Muscle of leg (tissue), 16 donors: ENCODE data around the gene GPATCH1. TPM values are rescaled to one million over a fixed set of nuclear protein-coding genes. Genes with fewer than 3 reads are reported as not detected.
"Not testable (repeated sequence)": the region's sequence is repeated elsewhere in the genome, so short reads cannot be mapped to it uniquely, and the experiment has no call there.

Experiments
- DNase-seq: peaks from one replicate; pipeline ENCODE4 v3.0.0; 2013
- H3K27ac ChIP-seq: one replicate; pipeline ENCODE4 v1.5.1; 2013; ENCODE audit warnings: mild to moderate bottlenecking, low read length, control low read depth
- H3K27me3 ChIP-seq: one replicate; pipeline ENCODE4 v1.6.1; 2013; ENCODE audit warnings: low read length; ENCODE audit not compliant: control insufficient read depth, insufficient read depth
- H3K36me3 ChIP-seq: one replicate; pipeline ENCODE4 v1.6.1; 2013; ENCODE audit warnings: low read length; ENCODE audit not compliant: control insufficient read depth, insufficient read depth
- H3K4me1 ChIP-seq: one replicate; pipeline ENCODE4 v1.6.1; 2013; ENCODE audit warnings: low read length; ENCODE audit not compliant: control insufficient read depth, insufficient read depth
- H3K4me3 ChIP-seq: one replicate; pipeline ENCODE4 v1.5.1; 2013; ENCODE audit warnings: low read length, control low read depth
- H3K9me3 ChIP-seq: replicated peaks from 2 replicates; pipeline ENCODE4 v1.6.1; 2013; ENCODE audit warnings: low read depth, low read length; ENCODE audit not compliant: control insufficient read depth
- WGBS: methylation state at CpG from one replicate; pipeline ENCODE4 v1.1.5; 2013; ENCODE audit warnings: missing lambda C conversion rate; ENCODE audit not compliant: insufficient coverage; 5-methylcytosine and 5-hydroxymethylcytosine counted together
- long read RNA-seq, 11 donors: transcript quantifications; one replicate each; lab custom pipeline, GENCODE V29; 2026
- polyA plus RNA-seq, 8 donors: library from polyadenylated mRNA; unstranded; fragments of 120-200 nt; gene quantifications; one replicate each; pipeline versions ENCODE4 v1.2.1 to v1.2.3, GENCODE V29; 2013; ENCODE audit warnings: inconsistent platforms in 1 of 8, low replicate concordance in 1 of 8; ENCODE audit not compliant: insufficient read length in 8 of 8, insufficient read depth in 1 of 8
- total RNA-seq: library from RNA; stranded (reverse); fragments of 120-200 nt; gene quantifications from one replicate; pipeline ENCODE4 v1.2.4, GENCODE V29; 2013

The GPATCH1 gene
- total RNA-seq (7.8 TPM), polyA plus RNA-seq (1 to 10 TPM; 6.2 to 9.5 (median 7.5) TPM)
- long read RNA-seq, donor 1: 0 reads
- long read RNA-seq, donor 2: 0 reads
- long read RNA-seq, donor 3, partial matches to known transcripts: 0 of 2 reads
- long read RNA-seq, donor 3, other reads (novel, unspliced or antisense): 0 of 2 reads
- long read RNA-seq, donor 4: 0 reads
- long read RNA-seq, donor 5: 0 reads
- long read RNA-seq, donor 6, partial matches to known transcripts: 0 of 3 reads
- long read RNA-seq, donor 6, other reads (novel, unspliced or antisense): 0 of 3 reads
- long read RNA-seq, donor 7: 0 reads
- long read RNA-seq, donor 8, partial matches to known transcripts: 0 of 1 reads
- long read RNA-seq, donor 8, other reads (novel, unspliced or antisense): 0 of 1 reads
- long read RNA-seq, donor 9: 0 reads
- long read RNA-seq, donor 10, partial matches to known transcripts: 0 of 1 reads
- long read RNA-seq, donor 10, other reads (novel, unspliced or antisense): 0 of 1 reads
- long read RNA-seq, donor 11: 0 reads

- H3K36me3 ChIP-seq: no peaks in the 10 kb centered on the region
Observed at GRCh38 chr19:33080761-33081681, at the start of gene GPATCH1. TSS of gene GPATCH1 (plus strand) at chr19:33081181. CDS start at chr19:33081194, 13 bp downstream.

DNA sequence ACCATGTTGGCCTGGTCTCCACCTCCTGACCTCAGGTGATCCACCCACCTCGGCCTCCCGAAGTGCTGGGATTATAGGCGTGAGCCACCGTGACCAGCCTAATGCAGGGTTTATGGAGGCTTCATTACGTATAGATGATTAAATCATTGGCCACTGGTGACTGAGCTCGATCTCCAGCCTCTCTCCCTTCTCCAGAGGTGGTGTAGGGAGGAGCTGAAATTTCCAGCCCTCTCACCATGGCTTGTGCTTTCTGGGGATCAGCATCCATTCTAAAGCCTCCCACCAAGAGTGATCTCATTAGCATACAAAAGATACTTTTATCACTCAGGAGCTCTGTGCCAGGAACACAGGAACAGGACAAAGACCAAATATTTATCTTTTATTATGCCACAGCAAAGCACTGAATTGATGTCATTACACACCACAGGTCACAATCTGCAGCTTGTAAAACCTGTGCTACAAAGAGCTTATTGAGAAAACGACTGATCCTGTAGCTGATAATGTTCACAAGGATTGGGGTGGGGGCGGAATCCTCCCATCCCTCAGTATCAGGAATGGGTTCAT lies 48.7 kb upstream of the GPATCH1 start:
- Histone ChIP-seq H3K27me3 (no peaks in the 10 kb centered on the region), H3K9me3 (no peaks in the 10 kb centered on the region), H3K4me1 (no peaks in the 10 kb centered on the region), H3K36me3 (no peaks in the 10 kb centered on the region), H3K27ac (no peak overlapping the region), H3K4me3 (no peak overlapping the region)
- WGBS: no CpG with 5 or more reads among the region's 8 CpGs
- DNase-seq: no peak

More at GRCh38 chr19:33080761-33081681, at the start of gene GPATCH1:
- Histone ChIP-seq H3K27ac (peak within 1 kb of the TSS; percentile 75), H3K4me1 (peaks cover 15% of the 10 kb centered on the region), H3K9me3 (no peaks in the 10 kb centered on the region), H3K4me3 (peak within 1 kb of the TSS; percentile 96), H3K27me3 (no peaks in the 10 kb centered on the region)
- WGBS: under 1% methylated on average over 52 of the region's 62 CpGs
- DNase-seq: peak; percentile 95

DNA sequence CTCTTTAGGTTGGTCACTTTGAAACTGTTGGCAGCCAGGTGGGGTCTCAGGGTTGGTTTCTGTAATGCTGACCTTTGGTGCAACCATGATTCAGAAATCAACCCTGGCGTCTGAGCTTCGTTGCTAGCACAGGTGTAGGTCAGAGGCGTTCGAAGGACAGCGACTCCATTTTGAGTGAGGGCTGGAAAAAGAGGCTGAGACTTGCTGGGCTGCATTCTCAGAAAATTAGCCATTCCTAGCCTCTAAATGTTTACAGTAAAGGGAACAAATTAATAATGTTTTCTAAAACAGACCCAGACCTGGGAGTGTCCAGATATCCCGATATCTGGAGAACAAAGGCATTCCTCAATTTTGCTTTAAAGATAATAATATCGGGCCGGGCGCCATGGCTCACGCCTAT lies 45.5 kb upstream of the GPATCH1 start:
- Histone ChIP-seq H3K36me3 (no peaks in the 10 kb centered on the region), H3K27ac (no peak overlapping the region), H3K27me3 (no peaks in the 10 kb centered on the region), H3K4me1 (no peaks in the 10 kb centered on the region), H3K9me3 (no peaks in the 10 kb centered on the region), H3K4me3 (no peak overlapping the region)
- 93% methylated on average over 3 of the region's 10 CpGs for WGBS
- DNase-seq: no peak

- H3K4me3 ChIP-seq, H3K27ac ChIP-seq, H3K36me3 ChIP-seq, H3K27me3 ChIP-seq, H3K4me1 ChIP-seq, H3K9me3 ChIP-seq, DNase-seq: not testable (repeated sequence)
- WGBS: 95% methylated on average over 37 of the region's 45 CpGs
Observed at GRCh38 chr19:33036370-33037167, 44.4 kb upstream of the GPATCH1 start.

DNA sequence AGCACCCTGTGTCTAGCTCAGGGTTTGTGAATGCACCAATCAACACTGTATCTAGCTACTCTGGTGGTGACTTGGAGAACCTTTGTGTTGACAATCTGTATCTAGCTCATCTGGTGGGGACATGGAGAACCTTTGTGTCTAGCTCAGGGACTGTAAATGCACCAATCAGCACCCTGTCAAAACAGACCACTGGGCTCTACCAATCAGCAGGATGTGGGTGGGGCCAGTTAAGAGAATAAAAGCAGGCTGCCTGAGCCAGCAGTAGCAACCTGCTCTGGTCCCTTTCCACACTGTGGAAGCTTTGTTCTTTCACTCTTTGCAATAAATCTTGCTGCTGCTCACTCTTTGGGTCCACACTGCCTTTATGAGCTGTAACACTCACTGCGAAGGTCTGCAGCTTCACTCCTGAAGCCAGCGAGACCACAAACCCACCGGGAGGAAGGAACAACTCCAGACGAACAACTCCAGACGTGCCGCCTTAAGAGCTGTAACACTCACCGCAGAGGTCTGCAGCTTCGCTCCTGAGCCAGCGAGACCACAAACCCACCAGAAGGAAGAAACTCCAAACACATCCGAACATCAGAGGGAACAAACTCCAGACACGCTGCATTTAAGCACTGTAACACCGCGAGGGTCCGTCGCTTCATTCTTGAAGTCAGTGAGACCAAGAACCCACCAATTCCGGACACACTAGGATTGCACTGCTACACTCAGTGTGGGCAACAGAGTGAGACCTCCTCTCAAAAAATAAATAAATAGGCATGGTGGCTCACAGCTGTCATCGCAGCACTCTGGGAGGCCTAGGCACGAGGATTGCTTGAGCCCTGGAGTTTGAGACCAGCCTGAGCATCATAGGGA lies 43.6 kb upstream of the GPATCH1 start:
- not testable (repeated sequence) for H3K4me3 ChIP-seq, DNase-seq, H3K9me3 ChIP-seq, H3K27ac ChIP-seq, H3K27me3 ChIP-seq, H3K4me1 ChIP-seq, H3K36me3 ChIP-seq
- 53% methylated on average over 9 of the region's 18 CpGs for WGBS

DNA sequence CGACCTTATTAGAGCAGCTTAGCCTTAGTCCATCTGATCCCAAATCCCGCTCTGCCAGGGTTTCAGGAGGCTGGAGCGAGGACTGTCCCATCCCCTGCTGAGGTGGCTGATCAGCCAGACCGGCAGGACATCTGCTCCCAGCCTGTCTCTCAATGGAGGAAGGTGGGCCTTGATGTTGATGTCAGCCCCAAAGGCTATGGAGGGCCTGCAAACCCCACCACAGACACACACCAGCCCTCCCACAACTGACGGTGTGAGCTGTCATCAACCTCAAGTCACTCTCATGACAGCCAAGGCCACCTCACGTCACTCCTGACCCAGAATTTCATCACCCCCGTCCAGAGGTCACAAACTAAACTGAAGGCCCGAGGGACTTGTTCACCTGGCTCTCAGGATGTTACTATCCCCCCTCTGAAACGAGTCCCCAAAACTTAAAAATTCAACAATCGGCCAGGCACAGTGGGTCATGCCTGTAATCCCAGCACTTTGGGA lies 41.8 kb upstream of the GPATCH1 start:
- no peaks in the 10 kb centered on the region for H3K4me1 ChIP-seq
- H3K4me3 ChIP-seq: no peak overlapping the region
- no peak overlapping the region for H3K27ac ChIP-seq
- H3K9me3 ChIP-seq: no peaks in the 10 kb centered on the region
- 84% methylated on average over 6 of the region's 10 CpGs for WGBS
- H3K27me3 ChIP-seq: no peaks in the 10 kb centered on the region
- no peak for DNase-seq
- no peaks in the 10 kb centered on the region for H3K36me3 ChIP-seq

GRCh38 chr19:33039815-33040214 lies 41.2 kb upstream of the GPATCH1 start:
- Histone ChIP-seq H3K9me3 (no peaks in the 10 kb centered on the region), H3K27ac (no peak overlapping the region), H3K4me1 (no peaks in the 10 kb centered on the region), H3K4me3 (no peak overlapping the region), H3K36me3 (no peaks in the 10 kb centered on the region), H3K27me3 (no peaks in the 10 kb centered on the region)
- WGBS: no CpG with 5 or more reads among the region's 1 CpG
- no peak for DNase-seq

DNA sequence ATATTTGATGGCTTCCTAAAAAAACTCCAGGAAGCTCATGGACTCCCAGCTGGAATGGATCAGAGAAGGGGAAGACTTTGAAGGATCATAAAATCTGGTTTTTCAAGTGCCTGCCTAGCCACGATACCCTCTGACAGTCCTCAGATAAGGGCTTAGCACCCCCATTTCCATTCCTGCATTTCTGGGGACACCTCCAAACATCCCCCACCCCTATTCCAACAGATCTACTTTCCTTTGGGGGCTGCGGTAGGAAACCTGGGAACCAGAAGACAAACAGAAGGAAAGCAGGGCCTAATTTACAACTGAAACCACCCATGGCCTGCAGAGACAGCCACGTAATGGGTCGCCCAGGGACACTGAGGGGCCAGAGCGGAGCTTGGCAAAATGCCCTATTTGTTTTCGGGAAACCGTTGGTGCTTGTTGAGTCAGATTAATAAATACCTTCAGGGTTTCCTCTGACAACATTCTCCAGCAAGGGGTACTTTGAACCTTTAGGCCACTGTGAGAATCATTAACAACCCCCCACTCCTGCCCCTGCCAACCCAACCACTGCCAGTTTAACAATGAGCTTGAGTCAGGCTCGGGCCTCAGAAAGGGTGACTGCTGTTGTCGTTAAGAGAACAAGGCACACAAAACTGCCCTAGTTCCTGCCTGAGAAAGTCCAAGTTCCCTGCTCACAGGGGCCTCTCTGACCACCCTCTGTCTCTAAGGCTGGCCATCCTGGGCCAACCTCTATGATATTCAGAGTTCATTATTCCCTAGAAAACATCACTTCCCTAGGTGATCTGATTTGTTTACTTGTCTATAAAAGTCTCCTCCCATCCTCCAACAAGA lies 39.8 kb upstream of the GPATCH1 start:
- no peak overlapping the region for H3K4me3 ChIP-seq
- H3K4me1 ChIP-seq: no peaks in the 10 kb centered on the region
- WGBS: 44% methylated on average over 6 of the region's 9 CpGs
- no peaks in the 10 kb centered on the region for H3K36me3 ChIP-seq
- no peaks in the 10 kb centered on the region for H3K9me3 ChIP-seq
- H3K27ac ChIP-seq: no peak overlapping the region
- no peaks in the 10 kb centered on the region for H3K27me3 ChIP-seq
- DNase-seq: no peak
